A549 treated with RU486 at 1 μM for 4 hours (cell line): ENCODE data around the gene MAN2B2. TPM values are rescaled to one million over a fixed set of nuclear protein-coding genes. Genes with fewer than 3 reads are reported as not detected.

Experiments used
- total RNA-seq: library from RNA; stranded (reverse); fragments of 200-300 nt; extraction: Qiagen RNA extraction; gene quantifications from 5 replicates; pipeline ENCODE4 v1.2.3, GENCODE V29; 2022; ENCODE audit warnings: low read depth

MAN2B2 gene
- total RNA-seq: 8.1 to 11.9 TPM (median 9.5 TPM) in 5 replicates

GRCh38 chr4:6574747-6575502 lies at the start of gene MAN2B2:
MAN2B2 (plus strand) TSS chr4:6575189; CDS start chr4:6575211, 22 bp downstream.

GRCh38 chr4:6640292-6641163 lies 65.5 kb downstream of the MAN2B2 start, which contains the start of gene MRFAP1:
MRFAP1 (plus strand) TSS chr4:6640685; CDS start chr4:6640863, 178 bp downstream.

Other genes starting within 250 kb of the MAN2B2 start
- 28.1 to 37.9 TPM (median 35.6 TPM) in 5 replicates for gene PPP2R2C, start 102.6 kb upstream of the MAN2B2 start, total RNA-seq
- gene MRFAP1, start 65.5 kb downstream of the MAN2B2 start, total RNA-seq: 229 to 278 TPM (median 247 TPM) in 5 replicates
- 27.5 to 78.2 TPM (median 64.1 TPM) in 5 replicates for gene S100P, start 118.7 kb downstream of the MAN2B2 start, total RNA-seq
- gene MRFAP1L1, start 134.7 kb downstream of the MAN2B2 start, total RNA-seq: 27.9 to 38.9 TPM (median 34.3 TPM) in 5 replicates
- 13.0 to 17.8 TPM (median 16.7 TPM) in 5 replicates for gene BLOC1S4, start 141.0 kb downstream of the MAN2B2 start, total RNA-seq
- 4.6 to 9.8 TPM (median 8.6 TPM) in 5 replicates for gene KIAA0232, start 207.5 kb downstream of the MAN2B2 start, total RNA-seq